Panc1 (cell line): ENCODE data around the gene ASPSCR1. TPM values are rescaled to one million over a fixed set of nuclear protein-coding genes. Genes with fewer than 3 reads are reported as not detected.
A peak's percentile ranks its signal among the peaks of the same experiment; 100 is the strongest.
"Not testable (repeated sequence)": the region's sequence is repeated elsewhere in the genome, so short reads cannot be mapped to it uniquely, and the experiment has no call there.

Source experiments
- ATAC-seq: fragments of 200-7000 bp; cut with Tn5 transposase; 2 replicates; pipeline ENCODE4 v1.9.1; 2020; ENCODE audit warnings: mild to moderate bottlenecking, moderate library complexity
- BruUV-seq: library from RNA; stranded (reverse); fragments of 400-500 nt; replicated peaks from 2 replicates; lab custom pipeline; 2021; lab: Mats Ljungman, UMichigan
- CTCF ChIA-PET: fragments of 300-600 bp; sonication (Branson Sonifier 250); formaldehyde crosslinking; loops from one replicate; lab custom pipeline; 2022; ENCODE audit warnings: antibody characterized with exemption; lab: Charles Lee
- POLR2A ChIA-PET: fragments of 300-600 bp; sonication (Branson Sonifier 250); formaldehyde crosslinking; loops from one replicate; lab custom pipeline; 2022; ENCODE audit warnings: antibody characterized with exemption; lab: Charles Lee
- DNase-seq: peaks from one replicate; pipeline ENCODE4 v3.0.0-alpha.2; 2010; ENCODE audit warnings: low read depth, low spot score
- H3K27ac ChIP-seq: 2 replicates; pipeline ENCODE4 v1.5.1; 2011; ENCODE audit warnings: mild to moderate bottlenecking, low read length, inconsistent platforms
- H3K27me3 ChIP-seq: fragments of 200-500 bp; sonication (Bioruptor generic); 2 replicates; pipeline ENCODE4 v1.6.0; 2014; ENCODE audit warnings: low read length, inconsistent platforms; ENCODE audit not compliant: control insufficient read depth, insufficient read depth
- H3K36me3 ChIP-seq: fragments of 200-500 bp; sonication (Bioruptor generic); 2 replicates; pipeline ENCODE4 v1.5.1; 2014; ENCODE audit warnings: inconsistent platforms, mild to moderate bottlenecking, low read length, moderate library complexity; ENCODE audit not compliant: control insufficient read depth, insufficient read depth
- H3K4me1 ChIP-seq: 2 replicates; pipeline ENCODE4 v1.5.1; 2011; ENCODE audit warnings: inconsistent platforms, mild to moderate bottlenecking, low read length, moderate library complexity; ENCODE audit not compliant: control insufficient read depth, insufficient read depth
- H3K4me3 ChIP-seq, 2 experiments: 2 replicates each; pipeline ENCODE4 v1.5.1; 2011 to 2012; ENCODE audit warnings: low read depth in 2 of 2, low read length in 2 of 2, mild to moderate bottlenecking in 2 of 2, inconsistent platforms in 1 of 2, moderate library complexity in 1 of 2
- H3K9me3 ChIP-seq: fragments of 200-500 bp; sonication (Bioruptor generic); 2 replicates; pipeline ENCODE4 v1.5.1; 2014; ENCODE audit warnings: low read depth, mild to moderate bottlenecking, inconsistent platforms, low read length, moderate library complexity; ENCODE audit not compliant: control insufficient read depth, insufficient read depth
- CTCF ChIP-seq: fragments of 450-650 bp; IDR thresholded peaks from 2 replicates; pipeline ENCODE4 v1.5.1; 2017; ENCODE audit warnings: mild to moderate bottlenecking
- POLR2AphosphoS5 ChIP-seq: IDR thresholded peaks from 2 replicates; pipeline ENCODE4 v1.6.1; 2012; ENCODE audit warnings: mild to moderate bottlenecking, low read depth, low read length, moderate library complexity
- REST ChIP-seq, 2 experiments: IDR thresholded peaks; 2 replicates each; pipeline ENCODE4 v1.6.1; 2011 to 2012; ENCODE audit warnings: low read depth in 2 of 2, control low read depth in 1 of 2, low read length in 1 of 2, mild to moderate bottlenecking in 1 of 2, moderate library complexity in 1 of 2; ENCODE audit not compliant: insufficient read depth in 1 of 2
- SIN3A ChIP-seq: IDR thresholded peaks from 2 replicates; pipeline ENCODE4 v1.6.1; 2012; ENCODE audit warnings: low read depth, mild to moderate bottlenecking, low read length, moderate library complexity, borderline replicate concordance; ENCODE audit not compliant: insufficient read depth
- TCF7L2 ChIP-seq: IDR thresholded peaks from 2 replicates; pipeline ENCODE4 v1.6.1; 2011; ENCODE audit warnings: mild to moderate bottlenecking, low read depth, low read length, inconsistent platforms
- in situ Hi-C: cut with HindIII; loops from 2 replicates; pipeline ENCODE4 v1.10.0; 2016; ENCODE audit warnings: low sequenced_read_pairs, low pct_unique_long_range_greater_than_20kb
- intact Hi-C: fragments of 100-400 bp; cut with micrococcal nuclease; formaldehyde crosslinking; loops from one replicate; pipeline ENCODE4 v1.10.0; 2022; ENCODE audit not compliant: unreplicated experiment
- total RNA-seq: library from RNA; stranded (reverse); gene quantifications from one replicate; pipeline ENCODE4 v1.2.1, GENCODE V29; 2021; ENCODE audit not compliant: unreplicated experiment

ASPSCR1 gene
- total RNA-seq, 1 experiment from 2014 or later = 64.7 TPM

GRCh38 chr17:81952792-81953228 is 24.6 kb upstream of the ASPSCR1 start:
- in situ Hi-C loops = no loop called here
- intact Hi-C loops = no loop called here
- ATAC-seq (no peak), DNase-seq (no peak)
- H3K9me3 ChIP-seq = no peaks in the 10 kb centered on the region
- no peak overlapping the region for H3K27ac ChIP-seq
- no TSS peak for BruUV-seq
- CTCF ChIA-PET = interaction anchor here (0.7 kb wide), 1 partner anchor 99 kb away, joined by 3 read pairs; the partner anchor contains the start of genes GPS1 and RFNG
- POLR2A ChIA-PET = interaction anchor here (0.6 kb wide), 1 partner anchor 15 kb away, joined by 5 read pairs; no protein-coding TSS in a partner anchor
- TF ChIP-seq SIN3A (no peak), TCF7L2 (no peak), POLR2AphosphoS5 (no peak), CTCF (no peak), REST (IDR thresholded peaks at IDR 0.05; ENCODE audit: insufficient read depth in 1 of 2, low read depth in 2 of 2, low read length in 1 of 2) (no peak)
- H3K27me3 ChIP-seq = no peaks in the 10 kb centered on the region
- H3K4me1 ChIP-seq = no peaks in the 10 kb centered on the region
- H3K4me3 ChIP-seq = no peak overlapping the region
- no peaks in the 10 kb centered on the region for H3K36me3 ChIP-seq

GRCh38 chr17:81953443-81953842 is 24.0 kb upstream of the ASPSCR1 start:
- 0 out of 2 replicates have a peak, but pooled peaks have one; percentile 55 for ATAC-seq
- H3K4me3 ChIP-seq, H3K36me3 ChIP-seq, H3K27ac ChIP-seq, POLR2A ChIA-PET, H3K9me3 ChIP-seq, H3K4me1 ChIP-seq, DNase-seq, H3K27me3 ChIP-seq, in situ Hi-C loops, intact Hi-C loops, BruUV-seq: not testable (repeated sequence)
- CTCF ChIA-PET = interaction anchor here (0.7 kb wide), 2 partner anchors 36 to 98 kb away, joined by 3 read pairs; partner anchors contain the start of genes GPS1 and RFNG
